Ureter (tissue), 1 donor: ENCODE results near the gene CDH4. TPM values are rescaled to one million over a fixed set of nuclear protein-coding genes. Genes with fewer than 3 reads are reported as not detected.
"Not testable (repeated sequence)": the region's sequence is repeated elsewhere in the genome, so short reads cannot be mapped to it uniquely, and the experiment has no call there.

Experiments
- DNase-seq: peaks from one replicate; pipeline ENCODE4 v3.0.0-alpha.2; 2020; ENCODE audit warnings: low spot score
- total RNA-seq: library from RNA; stranded (reverse); gene quantifications from one replicate; pipeline ENCODE4 v1.2.4, GENCODE V29; 2023
- donor health status: DM: yes; HTN: yes; CAD: no.

CDH4 gene
- total RNA-seq, 1 donor from 2014 or later, result 0.26 TPM

- no peak for DNase-seq
Measured at GRCh38 chr20:61839912-61840778, 588.1 kb downstream of the CDH4 start.

GRCh38 chr20:61840779-61841455 lies 588.9 kb downstream of the CDH4 start:
- no peak for DNase-seq

GRCh38 chr20:61841551-61841950 lies 589.5 kb downstream of the CDH4 start:
- no peak for DNase-seq

GRCh38 chr20:61841966-61842365 lies 589.9 kb downstream of the CDH4 start:
- no peak for DNase-seq

- no peak for DNase-seq
Measured at GRCh38 chr20:61844621-61845020, 592.6 kb downstream of the CDH4 start.

- no peak for DNase-seq
Measured at GRCh38 chr20:61845233-61845671, 593.2 kb downstream of the CDH4 start.

GRCh38 chr20:61846074-61846473 lies 594.0 kb downstream of the CDH4 start:
- no peak for DNase-seq

GRCh38 chr20:61846741-61847419 lies 594.8 kb downstream of the CDH4 start:
- no peak for DNase-seq

- DNase-seq, result no peak
Measured at GRCh38 chr20:61847420-61847748, 595.3 kb downstream of the CDH4 start.

- DNase-seq, result no peak
Measured at GRCh38 chr20:61847986-61848385, 595.9 kb downstream of the CDH4 start.

- DNase-seq, result no peak
Measured at GRCh38 chr20:61848851-61849250, 596.8 kb downstream of the CDH4 start.

GRCh38 chr20:61849376-61849775 lies 597.3 kb downstream of the CDH4 start:
- DNase-seq, result no peak

GRCh38 chr20:61849822-61850221 lies 597.8 kb downstream of the CDH4 start:
- DNase-seq, result no peak

GRCh38 chr20:61850457-61850856 lies 598.4 kb downstream of the CDH4 start:
- no peak for DNase-seq

- no peak for DNase-seq
Measured at GRCh38 chr20:61850926-61851900, 599.2 kb downstream of the CDH4 start.

GRCh38 chr20:61852268-61853072 lies 600.4 kb downstream of the CDH4 start:
- no peak for DNase-seq

- no peak for DNase-seq
Measured at GRCh38 chr20:61853073-61854005, 601.3 kb downstream of the CDH4 start.

GRCh38 chr20:61854538-61854937 lies 602.5 kb downstream of the CDH4 start:
- not testable (repeated sequence) for DNase-seq

- no peak for DNase-seq
Measured at GRCh38 chr20:61855286-61855685, 603.2 kb downstream of the CDH4 start.
